HepG2 (cell line): ENCODE measurements around the gene ANKRD65. TPM values are rescaled to one million over a fixed set of nuclear protein-coding genes. Genes with fewer than 3 reads are reported as not detected.

ENCODE experiments used
- ARNT2 ChIP-seq: sonication (generic); formaldehyde crosslinking; IDR thresholded peaks from 2 replicates; pipeline ENCODE4 v1.8.0; 2022; ENCODE audit warnings: mild to moderate bottlenecking, low read depth, missing genetic modification reagents, moderate library complexity
- BCL6 ChIP-seq: IDR thresholded peaks from 2 replicates; pipeline ENCODE4 v1.6.1; 2016; ENCODE audit warnings: missing genetic modification reagents, missing compliant biosample characterization
- EEA1 ChIP-seq: sonication (generic); formaldehyde crosslinking; IDR thresholded peaks from 2 replicates; pipeline ENCODE4 v1.5.1; 2020; ENCODE audit warnings: mild to moderate bottlenecking, missing genetic modification reagents, borderline replicate concordance
- ETV5 ChIP-seq: IDR thresholded peaks from 2 replicates; pipeline ENCODE4 v1.6.1; 2018; ENCODE audit warnings: missing biosample characterization, missing genetic modification reagents, inconsistent platforms, borderline replicate concordance
- PHF20 ChIP-seq: sonication (generic); formaldehyde crosslinking; IDR thresholded peaks from 2 replicates; pipeline ENCODE4 v1.5.0; 2020; ENCODE audit warnings: mild to moderate bottlenecking, missing genetic modification reagents
- ZBTB38 ChIP-seq: sonication (generic); formaldehyde crosslinking; IDR thresholded peaks from 2 replicates; pipeline ENCODE4 v1.5.1; 2020; ENCODE audit warnings: mild to moderate bottlenecking, missing genetic modification reagents
- ZBTB42 ChIP-seq: sonication (generic); formaldehyde crosslinking; IDR thresholded peaks from 2 replicates; pipeline ENCODE4 v1.5.0; 2020; ENCODE audit warnings: mild to moderate bottlenecking, missing genetic modification reagents
- ZNF142 ChIP-seq: sonication (generic); formaldehyde crosslinking; IDR thresholded peaks from 2 replicates; pipeline ENCODE4 v1.4.0; 2020; ENCODE audit warnings: missing genetic modification reagents
- ZNF614 ChIP-seq: IDR thresholded peaks from 2 replicates; pipeline ENCODE4 v1.6.1; 2018; ENCODE audit warnings: missing biosample characterization, missing genetic modification reagents, inconsistent platforms, borderline replicate concordance
- ZNF687 ChIP-seq: sonication (generic); formaldehyde crosslinking; IDR thresholded peaks from 2 replicates; pipeline ENCODE4 v1.5.1; 2020; ENCODE audit warnings: mild to moderate bottlenecking, missing genetic modification reagents, moderate library complexity
- polyA plus RNA-seq, 8 experiments: library from polyadenylated mRNA; depleted of rRNA in 3 of 8; stranded (reverse) in 7 of 8; unstranded in 1 of 8; fragments of >200 nt; fragmentation: Illumina TruSeq in 4 of 8; extraction: Trizol in 4 of 8; gene quantifications; 2 replicates each; pipeline versions ENCODE4 v1.2.1 to v1.2.3, GENCODE V29; 2011 to 2016; ENCODE audit warnings: low read depth in 4 of 8, missing spikeins in 1 of 8, mixed read lengths in 1 of 8; ENCODE audit not compliant: insufficient read depth in 1 of 8
- total RNA-seq, 5 experiments: library from RNA; depleted of rRNA; stranded (reverse); fragments of >200 nt; fragmentation: Illumina TruSeq; extraction: Trizol; gene quantifications; 2 replicates each; pipeline ENCODE4 v1.2.3, GENCODE V29; 2016; ENCODE audit warnings: low read depth in 1 of 5
- TF ChIP-seq, protein P1 (sequence below): sonication (generic); formaldehyde crosslinking; IDR thresholded peaks from 2 replicates; pipeline ENCODE4 v1.5.1; 2020; ENCODE audit warnings: mild to moderate bottlenecking, missing genetic modification reagents, borderline replicate concordance

Gene ANKRD65
- total and polyA plus RNA-seq, 2 of the 13 experiments (the other 11 are each of a cell fraction or from before 2014, with no cell fraction given): 12.1 to 30.1 TPM

DNA sequence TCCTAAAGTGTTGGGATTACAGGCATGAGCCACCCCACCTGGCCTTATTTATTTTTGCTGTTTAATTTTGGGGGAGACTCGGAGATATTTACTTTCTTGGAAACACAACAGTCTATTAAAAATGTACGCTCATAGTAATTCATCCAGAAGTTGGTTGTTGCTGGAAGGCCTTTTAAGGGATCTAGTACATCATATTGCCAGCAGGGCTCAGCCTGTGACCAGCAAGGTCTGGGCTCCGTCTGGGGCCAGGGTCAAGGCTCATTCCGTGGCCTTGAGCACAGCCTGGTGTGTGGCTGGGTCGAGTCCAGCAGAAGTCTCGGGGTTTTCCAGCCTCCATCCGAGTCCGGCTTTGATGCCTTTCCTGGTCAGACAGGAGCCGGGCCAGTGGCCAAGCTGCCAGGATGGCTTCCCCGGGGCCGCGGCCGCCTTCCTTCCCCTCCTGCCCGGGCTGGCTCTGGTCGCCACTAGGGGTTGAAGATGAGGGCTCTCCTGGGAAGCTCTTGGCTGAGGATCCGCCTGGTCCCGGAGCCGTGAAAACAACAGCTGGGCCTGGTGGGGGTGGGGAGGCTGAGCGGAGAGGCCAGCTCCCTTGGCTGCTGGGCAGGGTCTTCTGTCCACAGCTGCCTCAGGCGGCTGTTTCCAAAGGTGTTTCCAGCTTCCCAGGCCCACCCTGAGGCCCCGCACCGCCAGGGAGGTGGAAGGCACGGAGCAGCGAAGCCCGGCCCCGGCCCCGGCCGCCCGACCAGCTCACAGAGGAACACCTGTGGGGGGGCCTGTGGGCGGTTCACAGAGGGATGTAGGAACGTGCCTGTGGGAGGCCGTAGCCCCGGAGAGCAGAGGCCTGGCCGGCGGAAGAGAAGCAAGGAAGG, 9.3 kb upstream of the ANKRD65 start (continued):
- TF ChIP-seq ZNF687 (peak; percentile 74), PHF20 (0 out of 2 replicates have a peak, but pooled peaks have one; percentile 19), ARNT2 (CRISPR knock-in tag) (0 out of 2 replicates have a peak, but pooled peaks have one; percentile 60), ZBTB42 (no peak), BCL6 (peak; percentile 27; the same call in 1 of the 2 replicates), EEA1 (no peak), ZNF614 (CRISPR knock-in tag) (no peak), ZBTB38 (no peak), ZNF142 (CRISPR knock-in tag) (no peak), ETV5 (CRISPR knock-in tag) (peak; percentile 8; the same call in 1 of the 2 replicates)
- TF ChIP-seq, protein P1, sequence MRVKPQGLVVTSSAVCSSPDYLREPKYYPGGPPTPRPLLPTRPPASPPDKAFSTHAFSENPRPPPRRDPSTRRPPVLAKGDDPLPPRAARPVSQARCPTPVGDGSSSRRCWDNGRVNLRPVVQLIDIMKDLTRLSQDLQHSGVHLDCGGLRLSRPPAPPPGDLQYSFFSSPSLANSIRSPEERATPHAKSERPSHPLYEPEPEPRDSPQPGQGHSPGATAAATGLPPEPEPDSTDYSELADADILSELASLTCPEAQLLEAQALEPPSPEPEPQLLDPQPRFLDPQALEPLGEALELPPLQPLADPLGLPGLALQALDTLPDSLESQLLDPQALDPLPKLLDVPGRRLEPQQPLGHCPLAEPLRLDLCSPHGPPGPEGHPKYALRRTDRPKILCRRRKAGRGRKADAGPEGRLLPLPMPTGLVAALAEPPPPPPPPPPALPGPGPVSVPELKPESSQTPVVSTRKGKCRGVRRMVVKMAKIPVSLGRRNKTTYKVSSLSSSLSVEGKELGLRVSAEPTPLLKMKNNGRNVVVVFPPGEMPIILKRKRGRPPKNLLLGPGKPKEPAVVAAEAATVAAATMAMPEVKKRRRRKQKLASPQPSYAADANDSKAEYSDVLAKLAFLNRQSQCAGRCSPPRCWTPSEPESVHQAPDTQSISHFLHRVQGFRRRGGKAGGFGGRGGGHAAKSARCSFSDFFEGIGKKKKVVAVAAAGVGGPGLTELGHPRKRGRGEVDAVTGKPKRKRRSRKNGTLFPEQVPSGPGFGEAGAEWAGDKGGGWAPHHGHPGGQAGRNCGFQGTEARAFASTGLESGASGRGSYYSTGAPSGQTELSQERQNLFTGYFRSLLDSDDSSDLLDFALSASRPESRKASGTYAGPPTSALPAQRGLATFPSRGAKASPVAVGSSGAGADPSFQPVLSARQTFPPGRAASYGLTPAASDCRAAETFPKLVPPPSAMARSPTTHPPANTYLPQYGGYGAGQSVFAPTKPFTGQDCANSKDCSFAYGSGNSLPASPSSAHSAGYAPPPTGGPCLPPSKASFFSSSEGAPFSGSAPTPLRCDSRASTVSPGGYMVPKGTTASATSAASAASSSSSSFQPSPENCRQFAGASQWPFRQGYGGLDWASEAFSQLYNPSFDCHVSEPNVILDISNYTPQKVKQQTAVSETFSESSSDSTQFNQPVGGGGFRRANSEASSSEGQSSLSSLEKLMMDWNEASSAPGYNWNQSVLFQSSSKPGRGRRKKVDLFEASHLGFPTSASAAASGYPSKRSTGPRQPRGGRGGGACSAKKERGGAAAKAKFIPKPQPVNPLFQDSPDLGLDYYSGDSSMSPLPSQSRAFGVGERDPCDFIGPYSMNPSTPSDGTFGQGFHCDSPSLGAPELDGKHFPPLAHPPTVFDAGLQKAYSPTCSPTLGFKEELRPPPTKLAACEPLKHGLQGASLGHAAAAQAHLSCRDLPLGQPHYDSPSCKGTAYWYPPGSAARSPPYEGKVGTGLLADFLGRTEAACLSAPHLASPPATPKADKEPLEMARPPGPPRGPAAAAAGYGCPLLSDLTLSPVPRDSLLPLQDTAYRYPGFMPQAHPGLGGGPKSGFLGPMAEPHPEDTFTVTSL (CRISPR knock-in tag): peak; percentile 40; the same call in 1 of the 2 replicates
